Gastroesophageal sphincter (tissue), 3 donors: ENCODE measurements around the gene HS3ST4.

Source experiments
- CTCF ChIP-seq, 4 experiments: fragments of 200-600 bp in 2 of 4; fragments of 450-650 bp in 2 of 4; sonication (generic) in 1 of 4; IDR thresholded peaks; one replicate each; pipeline ENCODE4 v1.5.1; 2017 to 2019; ENCODE audit warnings: antibody characterized with exemption in 4 of 4, mild to moderate bottlenecking in 2 of 4, moderate library complexity in 2 of 4
- EP300 ChIP-seq: sonication (generic); formaldehyde crosslinking; IDR thresholded peaks from one replicate; pipeline ENCODE4 v1.6.1; 2017; ENCODE audit warnings: antibody characterized with exemption, mild to moderate bottlenecking
- POLR2A ChIP-seq, 2 donors: fragments of 450-650 bp; IDR thresholded peaks; one replicate each; pipeline ENCODE4 v1.6.1; 2017; ENCODE audit warnings: antibody characterized with exemption in 2 of 2, mild to moderate bottlenecking in 2 of 2, moderate library complexity in 1 of 2
- POLR2AphosphoS5 ChIP-seq: sonication (generic); formaldehyde crosslinking; IDR thresholded peaks from one replicate; pipeline ENCODE4 v1.6.1; 2017; ENCODE audit warnings: antibody characterized with exemption

- TF ChIP-seq POLR2A (IDR thresholded peaks at IDR 0.05) (no peak), CTCF (IDR thresholded peaks at IDR 0.05) (peak; percentile 29 to 69 (median 55)), EP300 (no peak), POLR2AphosphoS5 (no peak)
Measured at GRCh38 chr16:25838724-25839186, 147.0 kb downstream of the HS3ST4 start.
